Urinary bladder (tissue), 4 donors: Measurements from ENCODE around the gene RNF128. TPM values are rescaled to one million over a fixed set of nuclear protein-coding genes. Genes with fewer than 3 reads are reported as not detected.

Experiments used
- DNase-seq: peaks from one replicate; pipeline ENCODE4 v3.0.0-alpha.2; 2015; ENCODE audit errors: extremely low spot score
- H3K27ac ChIP-seq: one replicate; pipeline ENCODE4 v1.5.1; 2013; ENCODE audit warnings: low read depth, mild to moderate bottlenecking, moderate library complexity
- H3K36me3 ChIP-seq: one replicate; pipeline ENCODE4 v1.6.1; 2013; ENCODE audit warnings: mild to moderate bottlenecking, moderate library complexity; ENCODE audit not compliant: insufficient read depth
- H3K4me1 ChIP-seq: one replicate; pipeline ENCODE4 v1.6.1; 2013; ENCODE audit warnings: mild to moderate bottlenecking, moderate library complexity; ENCODE audit not compliant: insufficient read depth
- H3K4me3 ChIP-seq: one replicate; pipeline ENCODE4 v1.5.1; 2013; ENCODE audit warnings: low read depth, low read length
- WGBS: extraction: QIAGEN DNeasy Blood & Tissue Kit; methylation state at CpG from one replicate; pipeline ENCODE4 v1.1.7; 2013; 5-methylcytosine and 5-hydroxymethylcytosine counted together
- polyA plus RNA-seq: library from polyadenylated mRNA; stranded (reverse); fragments of 200-250 nt; gene quantifications from one replicate; pipeline ENCODE4 v1.2.3, GENCODE V29; 2013
- total RNA-seq: library from RNA; depleted of rRNA; stranded (reverse); fragments of >200 nt; gene quantifications from one replicate; pipeline ENCODE4 v1.2.3, GENCODE V29; 2014
- donor health status: healthy with polysubstance abuse.
- donor health status: healthy.

RNF128 gene
- total RNA-seq, result 13.7 TPM
- 5.6 TPM for polyA plus RNA-seq

- Histone ChIP-seq H3K4me3 (peak within 1 kb of the TSS; percentile 46), H3K27ac (no peak within 1 kb of the TSS), H3K4me1 (no peaks in the 10 kb centered on the region), H3K36me3 (no peaks in the 10 kb centered on the region)
- no peak for DNase-seq
- WGBS, result 1% methylated on average over 79 of the region's 79 CpGs
Measured at GRCh38 chrX:106726485-106727437, at the start of gene RNF128. TSS of gene RNF128 (plus strand) at chrX:106726701. CDS start at chrX:106726914, 213 bp downstream.

- Histone ChIP-seq H3K4me3 (no peak overlapping the region), H3K27ac (no peak overlapping the region), H3K4me1 (no peaks in the 10 kb centered on the region), H3K36me3 (no peaks in the 10 kb centered on the region)
- 37% methylated on average over 2 of the region's 2 CpGs for WGBS
- DNase-seq, result no peak
Measured at GRCh38 chrX:106680716-106681115, 45.8 kb upstream of the RNF128 start.

GRCh38 chrX:106684207-106684606 lies 42.3 kb upstream of the RNF128 start:
- Histone ChIP-seq H3K36me3 (no peaks in the 10 kb centered on the region), H3K4me1 (no peaks in the 10 kb centered on the region), H3K4me3 (no peak overlapping the region), H3K27ac (no peak overlapping the region)
- WGBS, result 89% methylated on average over 4 of the region's 4 CpGs
- no peak for DNase-seq

DNA sequence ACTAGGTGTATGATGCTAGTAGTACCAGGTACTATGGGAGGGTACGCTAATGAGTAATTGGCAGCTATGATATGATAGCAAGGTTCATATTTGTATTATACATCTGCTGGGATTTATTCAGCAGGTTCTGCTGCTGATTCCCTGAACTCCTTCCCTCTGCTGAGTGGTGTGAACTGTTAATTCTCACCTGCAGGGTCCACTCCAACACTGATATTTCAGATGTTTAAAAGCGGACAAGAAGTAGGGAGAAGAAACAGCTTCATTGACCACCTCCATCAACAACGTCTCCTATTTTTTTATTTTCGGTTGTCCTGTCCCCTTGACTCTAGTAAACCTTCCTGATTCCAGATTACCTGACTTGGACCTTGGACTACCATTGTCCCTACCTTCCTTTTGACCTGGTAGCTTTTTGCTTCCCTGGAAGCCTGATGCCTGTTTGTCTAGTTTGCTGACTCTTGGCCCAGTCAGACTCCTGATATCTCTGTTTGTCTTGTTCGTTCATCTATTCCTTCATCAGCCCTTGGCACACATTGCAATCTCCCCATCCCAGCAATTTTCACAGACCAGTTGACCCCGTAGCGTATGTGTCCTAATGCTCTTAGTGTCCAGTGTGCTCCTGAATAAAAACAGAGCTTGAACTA lies 34.0 kb upstream of the RNF128 start:
- 82% methylated on average over 7 of the region's 7 CpGs for WGBS
- H3K27ac ChIP-seq, result no peak overlapping the region
- H3K36me3 ChIP-seq, result no peaks in the 10 kb centered on the region
- H3K4me3 ChIP-seq, result no peak overlapping the region
- DNase-seq, result no peak
- no peaks in the 10 kb centered on the region for H3K4me1 ChIP-seq

- H3K4me3 ChIP-seq, result no peak overlapping the region
- no peaks in the 10 kb centered on the region for H3K36me3 ChIP-seq
- no peak for DNase-seq
- no peaks in the 10 kb centered on the region for H3K4me1 ChIP-seq
- H3K27ac ChIP-seq, result no peak overlapping the region
- WGBS, result 52% methylated on average over 3 of the region's 3 CpGs
Measured at GRCh38 chrX:106696502-106696901, 30.0 kb upstream of the RNF128 start.

- H3K27ac ChIP-seq, result no peak overlapping the region
- H3K4me3 ChIP-seq, result no peak overlapping the region
- H3K36me3 ChIP-seq, result no peaks in the 10 kb centered on the region
- 47% methylated on average over 3 of the region's 3 CpGs for WGBS
- H3K4me1 ChIP-seq, result no peaks in the 10 kb centered on the region
- no peak for DNase-seq
Measured at GRCh38 chrX:106698693-106699092, 27.8 kb upstream of the RNF128 start.

- Histone ChIP-seq H3K4me3 (no peak overlapping the region), H3K27ac (no peak overlapping the region), H3K4me1 (no peaks in the 10 kb centered on the region), H3K36me3 (no peaks in the 10 kb centered on the region)
- 60% methylated on average over 1 of the region's 1 CpG for WGBS
- no peak for DNase-seq
Measured at GRCh38 chrX:106702636-106703035, 23.9 kb upstream of the RNF128 start.

DNA sequence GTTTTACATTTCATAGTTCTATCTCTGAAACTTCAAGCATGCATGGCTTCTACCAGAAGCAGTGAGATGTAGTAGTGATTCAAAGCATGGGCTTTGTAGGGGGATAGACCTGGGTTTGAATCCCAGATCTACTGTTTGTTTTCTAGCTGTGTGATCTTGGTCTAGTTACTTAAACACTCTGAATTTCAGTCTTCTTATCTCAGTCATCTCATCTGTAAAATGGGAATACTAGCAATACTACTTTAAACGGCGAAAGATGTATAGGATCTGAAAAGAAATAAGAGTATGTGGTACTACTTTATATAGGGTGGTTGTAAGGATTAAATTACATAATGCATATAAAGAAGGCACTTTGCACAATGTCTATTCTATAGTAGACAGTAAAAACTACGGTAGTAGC lies 20.0 kb upstream of the RNF128 start:
- no peak overlapping the region for H3K27ac ChIP-seq
- 96% methylated on average over 3 of the region's 3 CpGs for WGBS
- no peak overlapping the region for H3K4me3 ChIP-seq
- no peak for DNase-seq
- no peaks in the 10 kb centered on the region for H3K36me3 ChIP-seq
- H3K4me1 ChIP-seq, result no peaks in the 10 kb centered on the region

- WGBS, result 38% methylated on average over 3 of the region's 3 CpGs
- Histone ChIP-seq H3K27ac (no peak overlapping the region), H3K4me1 (no peaks in the 10 kb centered on the region), H3K36me3 (no peaks in the 10 kb centered on the region), H3K4me3 (no peak overlapping the region)
- no peak for DNase-seq
Measured at GRCh38 chrX:106707771-106708454, 18.6 kb upstream of the RNF128 start.

GRCh38 chrX:106710771-106711170 lies 15.7 kb upstream of the RNF128 start:
- no peak overlapping the region for H3K27ac ChIP-seq
- DNase-seq, result no peak
- no peaks in the 10 kb centered on the region for H3K36me3 ChIP-seq
- no peaks in the 10 kb centered on the region for H3K4me1 ChIP-seq
- H3K4me3 ChIP-seq, result no peak overlapping the region

GRCh38 chrX:106711375-106711774 lies 15.1 kb upstream of the RNF128 start:
- DNase-seq, result no peak
- H3K4me1 ChIP-seq, result no peaks in the 10 kb centered on the region
- H3K27ac ChIP-seq, result no peak overlapping the region
- WGBS, result 79% methylated on average over 4 of the region's 4 CpGs
- no peaks in the 10 kb centered on the region for H3K36me3 ChIP-seq
- H3K4me3 ChIP-seq, result no peak overlapping the region

DNA sequence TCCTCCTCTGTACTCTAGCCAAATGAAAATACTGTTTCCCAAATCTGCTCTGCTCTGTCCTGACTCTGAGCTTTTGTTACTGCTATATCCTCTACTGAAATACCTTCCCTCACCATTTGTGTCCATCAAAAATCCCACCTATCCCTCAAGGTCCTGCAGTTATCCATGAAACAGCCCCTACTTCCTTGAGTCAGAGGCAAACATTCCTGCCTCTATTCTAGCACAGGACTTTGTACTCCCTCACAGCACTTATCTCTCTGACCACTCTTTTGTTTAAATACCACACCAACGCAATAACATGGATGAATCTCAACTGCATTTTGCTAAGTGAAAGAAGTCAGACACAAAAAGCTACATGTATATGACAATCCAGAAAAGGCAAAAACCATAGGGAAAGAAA lies 10.5 kb upstream of the RNF128 start:
- Histone ChIP-seq H3K27ac (no peak overlapping the region), H3K4me3 (no peak overlapping the region), H3K36me3 (no peaks in the 10 kb centered on the region), H3K4me1 (no peaks in the 10 kb centered on the region)
- no peak for DNase-seq
- 43% methylated on average over 1 of the region's 1 CpG for WGBS

DNA sequence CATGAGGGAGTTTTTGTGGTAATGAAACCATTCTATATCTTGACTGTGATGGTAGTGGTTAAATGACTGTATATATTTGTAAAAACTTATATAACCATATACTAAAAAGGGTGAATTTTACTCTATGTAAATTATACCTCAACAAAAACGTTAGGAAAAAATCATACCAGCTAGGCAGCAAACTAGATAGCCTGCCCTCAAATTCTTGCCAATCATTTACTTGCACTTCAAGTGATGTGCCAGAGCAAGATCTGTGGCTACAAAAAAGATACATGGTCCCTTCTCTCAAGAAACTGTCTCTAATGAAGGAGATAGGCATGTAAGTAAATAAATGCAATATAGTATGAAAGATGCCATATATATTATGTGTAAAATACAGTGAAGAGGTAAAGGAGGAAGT lies 10.0 kb upstream of the RNF128 start:
- no peak for DNase-seq
- Histone ChIP-seq H3K36me3 (no peaks in the 10 kb centered on the region), H3K27ac (no peak overlapping the region), H3K4me1 (no peaks in the 10 kb centered on the region), H3K4me3 (no peak overlapping the region)
- WGBS, result 58% methylated on average over 1 of the region's 1 CpG

DNA sequence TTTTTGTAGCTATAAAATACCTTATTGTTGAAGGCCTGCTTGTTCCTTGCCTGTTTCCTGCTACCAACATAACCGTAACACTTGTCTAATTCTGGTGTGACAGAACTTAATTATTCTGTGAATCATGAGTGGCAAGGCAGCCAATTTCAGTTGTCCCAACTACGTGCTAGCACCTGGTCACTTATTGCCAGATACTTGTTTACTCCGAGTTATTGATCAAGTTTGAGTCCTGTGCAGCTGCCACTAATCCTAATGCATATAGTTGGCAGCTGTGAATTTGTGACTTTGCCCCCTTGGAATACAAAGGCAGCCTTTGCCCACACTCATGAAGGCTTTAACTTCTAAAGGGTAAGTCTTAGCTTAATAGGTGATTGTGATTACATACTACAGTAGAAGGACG lies 7.8 kb upstream of the RNF128 start:
- DNase-seq, result no peak
- H3K36me3 ChIP-seq, result no peaks in the 10 kb centered on the region
- 64% methylated on average over 4 of the region's 4 CpGs for WGBS
- no peaks in the 10 kb centered on the region for H3K4me1 ChIP-seq
- H3K27ac ChIP-seq, result no peak overlapping the region
- H3K4me3 ChIP-seq, result no peak overlapping the region
